Measurements from ENCODE around the gene MORN3.

DNA sequence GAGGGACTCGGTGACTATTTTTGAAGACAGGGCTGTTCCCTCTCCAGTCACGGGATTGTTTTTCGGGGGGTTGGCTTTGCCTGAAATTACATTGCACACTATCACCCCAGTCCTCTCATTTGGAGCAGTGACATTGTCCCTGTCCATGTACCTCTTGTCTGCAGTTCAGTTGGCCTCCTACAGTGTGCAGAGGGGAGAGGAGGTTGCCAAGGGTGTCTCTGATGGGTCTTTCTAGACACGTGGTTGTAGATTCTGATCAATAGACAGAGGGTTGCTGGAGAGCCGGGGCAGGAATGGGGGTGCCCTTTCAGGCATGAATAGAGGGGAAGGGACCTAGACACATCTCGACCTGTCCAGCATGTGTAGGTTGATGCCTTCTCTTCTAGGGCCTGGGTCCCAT lies 44.3 kb upstream of the MORN3 start:
- no peak for TF ChIP-seq EZH2 (IDR thresholded peaks at IDR 0.05; ENCODE audit: borderline replicate concordance, low read length)
- TF ChIP-seq, protein P1, sequence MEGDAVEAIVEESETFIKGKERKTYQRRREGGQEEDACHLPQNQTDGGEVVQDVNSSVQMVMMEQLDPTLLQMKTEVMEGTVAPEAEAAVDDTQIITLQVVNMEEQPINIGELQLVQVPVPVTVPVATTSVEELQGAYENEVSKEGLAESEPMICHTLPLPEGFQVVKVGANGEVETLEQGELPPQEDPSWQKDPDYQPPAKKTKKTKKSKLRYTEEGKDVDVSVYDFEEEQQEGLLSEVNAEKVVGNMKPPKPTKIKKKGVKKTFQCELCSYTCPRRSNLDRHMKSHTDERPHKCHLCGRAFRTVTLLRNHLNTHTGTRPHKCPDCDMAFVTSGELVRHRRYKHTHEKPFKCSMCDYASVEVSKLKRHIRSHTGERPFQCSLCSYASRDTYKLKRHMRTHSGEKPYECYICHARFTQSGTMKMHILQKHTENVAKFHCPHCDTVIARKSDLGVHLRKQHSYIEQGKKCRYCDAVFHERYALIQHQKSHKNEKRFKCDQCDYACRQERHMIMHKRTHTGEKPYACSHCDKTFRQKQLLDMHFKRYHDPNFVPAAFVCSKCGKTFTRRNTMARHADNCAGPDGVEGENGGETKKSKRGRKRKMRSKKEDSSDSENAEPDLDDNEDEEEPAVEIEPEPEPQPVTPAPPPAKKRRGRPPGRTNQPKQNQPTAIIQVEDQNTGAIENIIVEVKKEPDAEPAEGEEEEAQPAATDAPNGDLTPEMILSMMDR (conservative IDR thresholded peaks at IDR 0.05 in 1 of 2, IDR thresholded peaks at IDR 0.05 in 1 of 2; ENCODE audit: extremely low read depth in 1 of 2, insufficient read depth in 1 of 2, low read depth in 1 of 2, low read length in 2 of 2): no peak
